ENCODE measurements around the gene SLC20A1. TPM values are rescaled to one million over a fixed set of nuclear protein-coding genes. Genes with fewer than 3 reads are reported as not detected.

Gene SLC20A1
- polyA plus RNA-seq, 2 donors = 10.1 to 10.4 TPM

DNA sequence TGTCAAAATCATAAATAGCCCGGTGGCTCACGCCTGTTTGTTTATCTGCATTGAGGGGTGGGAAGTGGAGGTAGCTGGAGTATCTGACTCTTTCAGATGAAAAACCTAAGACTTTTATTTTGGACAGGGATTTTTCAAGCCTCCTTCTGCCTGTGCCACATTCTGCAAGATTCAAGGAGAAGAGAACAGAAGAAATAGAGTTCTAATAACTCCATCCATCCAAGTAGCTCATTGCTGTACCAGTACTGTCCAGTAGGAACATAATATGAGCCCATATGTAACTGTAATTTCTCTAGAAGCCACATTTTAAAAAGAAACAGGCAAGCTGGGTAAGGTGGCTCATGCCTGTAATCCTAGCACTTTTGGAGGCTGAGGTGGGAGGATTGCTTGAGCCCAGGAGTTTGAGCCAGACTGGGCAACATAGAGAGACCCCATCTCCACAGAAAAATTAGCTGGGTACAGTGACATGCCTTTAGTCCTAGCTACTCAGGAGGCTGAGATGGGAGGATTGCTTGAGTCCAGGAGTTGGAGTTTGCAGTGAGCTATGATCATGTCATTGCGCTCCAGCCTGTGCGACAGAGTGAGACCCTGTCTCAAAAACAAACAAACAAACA lies 39.6 kb downstream of the SLC20A1 start:
- Histone ChIP-seq H3K4me3 (ENCODE audit: low read depth in 1 of 2, low read length in 2 of 2) (no peak overlapping the region), H3K27me3 (ENCODE audit: control insufficient read depth in 1 of 2, insufficient read depth in 2 of 2, low read length in 2 of 2) (no peaks in the 10 kb centered on the region), H3K4me1 (ENCODE audit: control insufficient read depth in 2 of 2, insufficient read depth in 2 of 2, low read length in 1 of 2) (peaks cover 0 to 4% of the 10 kb centered on the region in 2 donors), H3K9me3 (ENCODE audit: control insufficient read depth in 2 of 2, insufficient read depth in 1 of 2, low read depth in 1 of 2, low read length in 1 of 2) (no peaks in the 10 kb centered on the region), H3K27ac (ENCODE audit: low read depth in 2 of 2, low read length in 1 of 2) (no peak overlapping the region), H3K36me3 (ENCODE audit: control insufficient read depth in 2 of 2, insufficient read depth in 2 of 2, low read length in 1 of 2) (no peaks in the 10 kb centered on the region)
- WGBS, 2 donors = 89% methylated on average over 4 of the region's 4 CpGs

DNA sequence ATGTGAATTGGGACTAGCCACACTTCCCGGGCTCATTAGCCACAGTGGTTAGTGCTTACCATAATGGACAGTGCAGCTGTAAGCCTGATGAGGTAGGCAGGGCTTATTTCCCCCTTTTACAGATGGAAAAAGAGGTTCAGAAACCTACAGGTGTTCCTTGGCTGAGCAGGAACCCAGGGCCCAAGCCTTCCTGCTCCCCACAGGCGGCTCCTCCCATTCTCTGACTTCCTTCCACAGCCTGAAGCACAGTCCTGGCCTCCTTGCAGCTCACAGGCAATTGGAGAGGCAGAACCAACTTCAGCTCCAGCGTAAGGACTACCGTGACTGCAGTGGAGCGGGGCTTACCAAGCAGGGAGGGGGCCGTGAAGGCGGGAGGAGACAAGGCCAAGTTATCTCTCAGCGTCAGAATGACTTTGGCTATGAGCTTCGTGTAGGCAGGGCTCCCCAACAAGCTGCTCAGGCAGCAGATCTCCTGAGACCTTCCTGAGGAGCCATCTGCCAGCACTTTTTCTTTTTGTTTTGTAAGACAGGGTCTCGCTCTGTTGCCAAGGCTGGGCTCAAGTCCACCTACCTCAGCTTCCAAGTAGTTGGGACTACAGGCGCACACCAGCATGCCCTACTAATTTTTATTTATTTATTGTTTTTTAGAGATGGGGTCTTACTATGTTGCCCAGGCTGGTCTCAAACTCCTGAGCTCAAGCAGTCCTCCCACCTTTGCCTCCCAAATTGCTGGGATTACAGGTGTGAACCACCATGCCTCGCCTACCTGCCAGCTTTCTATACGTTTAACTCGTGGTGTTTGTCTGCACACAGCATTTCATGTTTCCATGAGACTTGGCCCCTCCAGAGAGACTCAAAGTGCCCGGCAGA lies 40.8 kb downstream of the SLC20A1 start:
- H3K36me3 ChIP-seq (ENCODE audit: control insufficient read depth in 2 of 2, insufficient read depth in 2 of 2, low read length in 1 of 2) = no peaks in the 10 kb centered on the region
- no peak overlapping the region for H3K27ac ChIP-seq (ENCODE audit: low read depth in 2 of 2, low read length in 1 of 2)
- no peaks in the 10 kb centered on the region for H3K27me3 ChIP-seq (ENCODE audit: control insufficient read depth in 1 of 2, insufficient read depth in 2 of 2, low read length in 2 of 2)
- no peak overlapping the region for H3K4me3 ChIP-seq (ENCODE audit: low read depth in 1 of 2, low read length in 2 of 2)
- WGBS, 2 donors = 84 to 87% methylated on average over 15 of the region's 15 CpGs
- no peaks in the 10 kb centered on the region for H3K9me3 ChIP-seq (ENCODE audit: control insufficient read depth in 2 of 2, insufficient read depth in 1 of 2, low read depth in 1 of 2, low read length in 1 of 2)
- H3K4me1 ChIP-seq (ENCODE audit: control insufficient read depth in 2 of 2, insufficient read depth in 2 of 2, low read length in 1 of 2) = no peaks in the 10 kb centered on the region

DNA sequence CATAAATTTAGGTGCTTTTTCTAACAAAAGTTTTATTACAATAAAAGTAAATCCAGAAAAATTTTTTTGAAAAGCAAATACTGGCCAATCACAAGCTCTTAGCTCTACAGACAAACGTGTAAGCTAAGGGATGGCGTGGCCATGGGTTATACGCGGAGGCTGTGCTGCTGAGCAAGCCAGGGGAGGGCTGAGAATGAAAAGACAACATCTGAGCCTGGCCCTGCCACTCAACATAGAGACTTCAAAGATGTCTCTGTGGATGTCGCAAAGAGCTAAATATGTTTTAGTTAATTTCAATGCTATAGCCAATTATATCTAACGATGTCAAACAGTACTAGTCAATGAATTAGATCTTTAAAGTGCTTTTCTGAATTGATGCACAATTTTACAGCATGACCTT lies 41.8 kb downstream of the SLC20A1 start:
- Histone ChIP-seq H3K27me3 (ENCODE audit: control insufficient read depth in 1 of 2, insufficient read depth in 2 of 2, low read length in 2 of 2) (no peaks in the 10 kb centered on the region), H3K36me3 (ENCODE audit: control insufficient read depth in 2 of 2, insufficient read depth in 2 of 2, low read length in 1 of 2) (no peaks in the 10 kb centered on the region), H3K27ac (ENCODE audit: low read depth in 2 of 2, low read length in 1 of 2) (no peak overlapping the region), H3K9me3 (ENCODE audit: control insufficient read depth in 2 of 2, insufficient read depth in 1 of 2, low read depth in 1 of 2, low read length in 1 of 2) (no peaks in the 10 kb centered on the region), H3K4me3 (ENCODE audit: low read depth in 1 of 2, low read length in 2 of 2) (no peak overlapping the region), H3K4me1 (ENCODE audit: control insufficient read depth in 2 of 2, insufficient read depth in 2 of 2, low read length in 1 of 2) (peaks cover 0 to 2% of the 10 kb centered on the region in 2 donors)
- WGBS, 2 donors = 82 to 86% methylated on average over 6 of the region's 6 CpGs

DNA sequence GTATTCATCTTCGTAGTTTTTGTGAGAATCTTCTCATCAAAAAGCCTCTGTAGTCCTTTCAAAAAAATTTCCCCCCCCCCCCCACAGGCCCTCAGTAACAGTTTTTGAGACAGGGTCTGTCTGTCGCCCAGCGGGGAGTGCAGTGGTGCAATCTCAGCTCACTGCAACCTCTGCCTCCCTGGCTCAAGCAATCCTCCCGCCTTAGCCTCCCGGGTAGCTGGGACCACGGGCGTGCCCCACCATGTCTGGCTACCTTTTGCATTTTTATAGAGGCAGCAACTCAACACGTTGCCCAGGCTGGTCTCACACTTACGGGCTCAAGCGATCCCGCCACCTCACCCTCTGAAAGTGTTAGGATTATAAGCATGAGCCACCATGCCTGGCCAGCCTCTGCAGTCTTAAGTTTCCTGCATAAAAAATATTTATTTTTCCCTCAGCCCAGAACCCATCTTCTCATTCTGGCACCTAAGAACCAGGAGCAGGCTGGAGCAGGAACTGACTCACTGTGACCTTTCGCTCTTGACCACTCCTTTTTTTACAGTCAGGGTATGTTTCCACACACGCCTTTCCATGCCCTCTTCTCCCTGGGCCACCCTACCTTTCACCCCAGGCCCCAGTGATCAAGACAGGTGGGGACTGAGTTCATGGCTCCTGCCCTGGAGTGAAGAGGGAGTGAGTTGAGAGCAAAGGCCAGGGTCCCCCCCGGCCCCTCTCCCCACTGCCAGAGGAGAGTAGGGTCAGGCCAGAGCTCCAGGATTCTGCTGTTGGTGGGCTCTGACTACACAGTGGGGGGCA lies 42.5 kb downstream of the SLC20A1 start:
- WGBS, 2 donors = 86 to 88% methylated on average over 14 of the region's 14 CpGs
- Histone ChIP-seq H3K4me3 (ENCODE audit: low read depth in 1 of 2, low read length in 2 of 2) (no peak overlapping the region), H3K36me3 (ENCODE audit: control insufficient read depth in 2 of 2, insufficient read depth in 2 of 2, low read length in 1 of 2) (no peaks in the 10 kb centered on the region), H3K27ac (ENCODE audit: low read depth in 2 of 2, low read length in 1 of 2) (no peak overlapping the region), H3K9me3 (ENCODE audit: control insufficient read depth in 2 of 2, insufficient read depth in 1 of 2, low read depth in 1 of 2, low read length in 1 of 2) (no peaks in the 10 kb centered on the region), H3K4me1 (ENCODE audit: control insufficient read depth in 2 of 2, insufficient read depth in 2 of 2, low read length in 1 of 2) (peaks cover 0 to 8% of the 10 kb centered on the region in 2 donors), H3K27me3 (ENCODE audit: control insufficient read depth in 1 of 2, insufficient read depth in 2 of 2, low read length in 2 of 2) (no peaks in the 10 kb centered on the region)

DNA sequence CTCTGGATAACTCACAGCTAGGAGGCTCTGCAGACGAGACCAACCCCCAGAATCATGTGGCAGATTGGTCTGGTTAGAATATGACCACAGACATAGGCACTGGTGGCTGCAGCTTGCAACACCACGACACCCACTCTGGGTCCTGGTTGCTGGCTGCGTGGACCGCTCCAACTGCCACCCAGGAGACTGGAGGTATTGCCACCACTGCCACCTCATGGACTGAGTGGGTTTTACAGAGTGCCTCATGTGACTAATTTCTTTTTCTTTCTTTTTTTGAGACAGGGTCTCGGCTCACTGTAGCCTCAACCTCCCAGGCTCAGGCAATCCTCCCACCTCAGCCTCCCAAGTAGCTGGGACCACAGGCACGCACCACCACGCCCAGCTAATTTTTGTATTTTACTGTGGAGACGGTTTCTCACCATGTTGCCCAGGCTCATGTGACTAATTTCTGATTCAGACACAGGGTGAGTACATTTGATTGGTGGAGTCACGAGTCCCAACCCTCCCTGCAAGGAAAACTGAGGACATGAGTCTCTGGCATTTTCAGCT lies 45.2 kb downstream of the SLC20A1 start:
- Histone ChIP-seq H3K27me3 (ENCODE audit: control insufficient read depth in 1 of 2, insufficient read depth in 2 of 2, low read length in 2 of 2) (no peaks in the 10 kb centered on the region), H3K27ac (ENCODE audit: low read depth in 2 of 2, low read length in 1 of 2) (no peak overlapping the region), H3K9me3 (ENCODE audit: control insufficient read depth in 2 of 2, insufficient read depth in 1 of 2, low read depth in 1 of 2, low read length in 1 of 2) (no peaks in the 10 kb centered on the region), H3K36me3 (ENCODE audit: control insufficient read depth in 2 of 2, insufficient read depth in 2 of 2, low read length in 1 of 2) (no peaks in the 10 kb centered on the region), H3K4me3 (ENCODE audit: low read depth in 1 of 2, low read length in 2 of 2) (no peak overlapping the region), H3K4me1 (ENCODE audit: control insufficient read depth in 2 of 2, insufficient read depth in 2 of 2, low read length in 1 of 2) (peaks cover 0 to 8% of the 10 kb centered on the region in 2 donors)
- WGBS, 2 donors = 35 to 40% methylated on average over 9 of the region's 9 CpGs

DNA sequence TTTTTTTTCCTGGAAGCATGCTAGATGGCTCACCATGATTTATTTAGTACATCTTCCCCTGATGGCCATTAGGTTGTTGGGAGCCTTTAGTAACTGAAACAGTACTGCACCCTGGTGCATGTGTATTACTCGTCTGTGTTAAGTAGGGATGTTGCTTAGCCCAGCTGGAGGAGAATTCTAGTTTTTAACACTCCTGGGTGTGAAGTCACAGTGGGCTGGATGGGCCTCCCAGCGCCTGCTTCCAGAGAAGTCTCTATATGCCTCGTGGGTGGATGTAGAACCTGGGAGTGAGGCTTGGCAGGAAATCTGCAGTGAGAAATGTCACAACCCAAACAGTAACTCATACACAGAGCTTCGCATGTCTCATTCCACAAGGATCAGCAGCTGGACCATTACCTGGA lies 46.1 kb downstream of the SLC20A1 start:
- no peaks in the 10 kb centered on the region for H3K36me3 ChIP-seq (ENCODE audit: control insufficient read depth in 2 of 2, insufficient read depth in 2 of 2, low read length in 1 of 2)
- WGBS, 2 donors = 52 to 53% methylated on average over 4 of the region's 4 CpGs
- peak overlapping the region; percentile 14 to 70 for H3K27ac ChIP-seq (ENCODE audit: low read depth in 2 of 2, low read length in 1 of 2)
- peaks cover 0 to 8% of the 10 kb centered on the region in 2 donors for H3K4me1 ChIP-seq (ENCODE audit: control insufficient read depth in 2 of 2, insufficient read depth in 2 of 2, low read length in 1 of 2)
- H3K4me3 ChIP-seq (ENCODE audit: low read depth in 1 of 2, low read length in 2 of 2) = no peak overlapping the region
- H3K27me3 ChIP-seq (ENCODE audit: control insufficient read depth in 1 of 2, insufficient read depth in 2 of 2, low read length in 2 of 2) = no peaks in the 10 kb centered on the region
- no peaks in the 10 kb centered on the region for H3K9me3 ChIP-seq (ENCODE audit: control insufficient read depth in 2 of 2, insufficient read depth in 1 of 2, low read depth in 1 of 2, low read length in 1 of 2)

DNA sequence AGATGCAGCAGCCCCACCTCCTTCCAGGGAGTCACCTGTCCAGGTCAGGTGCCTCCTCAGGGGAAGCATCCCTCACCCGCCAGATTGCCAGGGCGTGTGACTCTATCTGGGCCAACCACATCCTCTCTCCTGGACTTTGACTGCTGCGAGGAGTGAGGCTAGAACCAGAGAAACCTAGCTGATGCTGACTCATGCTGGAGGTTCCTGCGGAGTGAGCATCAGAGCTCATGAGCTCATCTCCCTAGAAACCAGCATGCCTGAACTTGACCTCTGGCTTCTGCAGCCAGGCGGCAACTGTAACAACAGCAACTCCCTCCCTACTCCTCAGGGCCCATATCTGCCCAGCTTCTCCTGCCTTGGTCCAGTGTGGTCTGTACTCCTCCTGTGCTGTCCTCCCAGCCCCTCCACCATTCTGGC lies 46.8 kb downstream of the SLC20A1 start:
- Histone ChIP-seq H3K4me3 (ENCODE audit: low read depth in 1 of 2, low read length in 2 of 2) (no peak overlapping the region), H3K36me3 (ENCODE audit: control insufficient read depth in 2 of 2, insufficient read depth in 2 of 2, low read length in 1 of 2) (no peaks in the 10 kb centered on the region), H3K9me3 (ENCODE audit: control insufficient read depth in 2 of 2, insufficient read depth in 1 of 2, low read depth in 1 of 2, low read length in 1 of 2) (no peaks in the 10 kb centered on the region), H3K27me3 (ENCODE audit: control insufficient read depth in 1 of 2, insufficient read depth in 2 of 2, low read length in 2 of 2) (no peaks in the 10 kb centered on the region), H3K4me1 (ENCODE audit: control insufficient read depth in 2 of 2, insufficient read depth in 2 of 2, low read length in 1 of 2) (peaks cover 0 to 8% of the 10 kb centered on the region in 2 donors), H3K27ac (ENCODE audit: low read depth in 2 of 2, low read length in 1 of 2) (peak overlapping the region; percentile 14 to 70)
- WGBS, 2 donors = 21 to 28% methylated on average over 5 of the region's 5 CpGs

DNA sequence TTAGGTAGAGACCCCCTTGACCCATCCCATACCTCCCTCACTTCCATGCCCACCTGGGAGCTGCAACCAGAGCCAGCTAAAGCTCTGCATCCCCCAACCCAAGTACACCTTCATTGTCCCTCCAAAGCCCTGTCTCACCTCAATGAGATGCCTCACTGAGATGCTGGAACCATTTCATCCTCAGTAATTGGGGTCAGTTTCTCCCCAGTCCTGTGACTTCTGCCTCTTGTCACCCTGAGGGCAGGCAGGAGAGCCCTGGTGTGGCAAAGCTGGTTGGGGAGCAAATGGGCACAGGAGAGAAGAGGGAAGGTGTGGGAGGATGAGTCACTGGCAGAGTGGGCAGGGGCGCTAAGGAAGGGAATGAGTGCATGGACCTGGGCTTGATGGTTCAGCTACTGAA lies 47.2 kb downstream of the SLC20A1 start:
- Histone ChIP-seq H3K27me3 (ENCODE audit: control insufficient read depth in 1 of 2, insufficient read depth in 2 of 2, low read length in 2 of 2) (no peaks in the 10 kb centered on the region), H3K9me3 (ENCODE audit: control insufficient read depth in 2 of 2, insufficient read depth in 1 of 2, low read depth in 1 of 2, low read length in 1 of 2) (no peaks in the 10 kb centered on the region), H3K4me1 (ENCODE audit: control insufficient read depth in 2 of 2, insufficient read depth in 2 of 2, low read length in 1 of 2) (peaks cover 0 to 8% of the 10 kb centered on the region in 2 donors), H3K36me3 (ENCODE audit: control insufficient read depth in 2 of 2, insufficient read depth in 2 of 2, low read length in 1 of 2) (no peaks in the 10 kb centered on the region), H3K4me3 (ENCODE audit: low read depth in 1 of 2, low read length in 2 of 2) (no peak overlapping the region), H3K27ac (ENCODE audit: low read depth in 2 of 2, low read length in 1 of 2) (peak overlapping the region in 1 of 2 donors; percentile 70)
- 56 to 64% methylated on average over 1 of the region's 1 CpG for WGBS, 2 donors

DNA sequence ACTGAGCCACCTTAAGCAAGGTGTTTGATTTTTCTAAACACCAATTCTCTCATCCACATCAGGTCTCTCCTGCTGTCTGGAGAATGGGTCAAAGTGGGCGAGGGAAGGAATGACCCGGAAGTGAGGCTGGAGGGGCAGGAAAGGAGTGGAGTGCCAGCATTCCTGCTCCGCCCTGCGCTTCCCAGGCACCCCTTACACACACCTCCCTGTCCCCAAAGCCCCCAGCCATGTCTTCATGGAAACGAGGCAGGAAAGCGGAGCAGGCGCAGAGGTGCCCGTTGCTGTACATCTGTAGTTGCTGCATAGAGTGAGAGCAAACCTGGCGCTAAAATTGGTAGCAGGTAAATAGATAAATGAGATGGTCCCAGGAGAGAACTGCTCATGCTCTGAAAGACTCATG lies 47.9 kb downstream of the SLC20A1 start:
- peaks cover 0 to 8% of the 10 kb centered on the region in 2 donors for H3K4me1 ChIP-seq (ENCODE audit: control insufficient read depth in 2 of 2, insufficient read depth in 2 of 2, low read length in 1 of 2)
- H3K36me3 ChIP-seq (ENCODE audit: control insufficient read depth in 2 of 2, insufficient read depth in 2 of 2, low read length in 1 of 2) = no peaks in the 10 kb centered on the region
- WGBS, 2 donors = 88 to 92% methylated on average over 9 of the region's 9 CpGs
- no peak overlapping the region for H3K4me3 ChIP-seq (ENCODE audit: low read depth in 1 of 2, low read length in 2 of 2)
- no peak overlapping the region for H3K27ac ChIP-seq (ENCODE audit: low read depth in 2 of 2, low read length in 1 of 2)
- H3K9me3 ChIP-seq (ENCODE audit: control insufficient read depth in 2 of 2, insufficient read depth in 1 of 2, low read depth in 1 of 2, low read length in 1 of 2) = no peaks in the 10 kb centered on the region
- no peaks in the 10 kb centered on the region for H3K27me3 ChIP-seq (ENCODE audit: control insufficient read depth in 1 of 2, insufficient read depth in 2 of 2, low read length in 2 of 2)

Measured in esophagus (tissue), 2 donors.